NT2/D1 (cell line): ENCODE measurements around the gene HSPG2.

Experiments
- DNase-seq: peaks from one replicate; pipeline ENCODE4 v3.0.0-alpha.2; 2011; ENCODE audit warnings: low read depth, low spot score
- H3K27me3 ChIP-seq: 2 replicates; pipeline ENCODE4 v1.6.0; 2011; ENCODE audit warnings: mild to moderate bottlenecking; ENCODE audit not compliant: insufficient read length, insufficient read depth
- H3K36me3 ChIP-seq: 2 replicates; pipeline ENCODE4 v1.6.1; 2011; ENCODE audit warnings: mild to moderate bottlenecking, low read length, mixed read lengths; ENCODE audit not compliant: insufficient read depth, insufficient read length
- H3K4me1 ChIP-seq: 2 replicates; pipeline ENCODE4 v1.5.1; 2011; ENCODE audit not compliant: insufficient read depth, insufficient read length
- H3K4me3 ChIP-seq: 2 replicates; pipeline ENCODE4 v1.5.1; 2011; ENCODE audit warnings: low read depth; ENCODE audit not compliant: insufficient read length
- H3K9ac ChIP-seq: 2 replicates; pipeline ENCODE4 v1.6.0; 2011; ENCODE audit warnings: low read depth; ENCODE audit not compliant: insufficient read length
- H3K9me3 ChIP-seq: 2 replicates; pipeline ENCODE4 v1.5.1; 2011; ENCODE audit warnings: mild to moderate bottlenecking, low read length; ENCODE audit not compliant: insufficient read depth
- SUZ12 ChIP-seq: IDR thresholded peaks from 2 replicates; pipeline ENCODE4 v1.6.1; 2011; ENCODE audit not compliant: insufficient read length, insufficient read depth; ENCODE audit errors: extremely low read depth
- YY1 ChIP-seq: IDR thresholded peaks from 2 replicates; pipeline ENCODE4 v1.6.1; 2011; ENCODE audit not compliant: insufficient read length, insufficient read depth
- ZNF274 ChIP-seq: IDR thresholded peaks from 2 replicates; pipeline ENCODE4 v1.6.1; 2011; ENCODE audit warnings: mild to moderate bottlenecking, low read depth, low read length

The HSPG2 gene

GRCh38 chr1:21834666-21835065 lies 102.4 kb downstream of the HSPG2 start:
- no peak overlapping the region for H3K4me3 ChIP-seq
- H3K9me3 ChIP-seq, result peaks cover 19% of the 10 kb centered on the region; the same call in 1 of the 2 replicates
- no peaks in the 10 kb centered on the region for H3K27me3 ChIP-seq
- peaks cover 89% of the 10 kb centered on the region for H3K36me3 ChIP-seq
- H3K9ac ChIP-seq, result no peak overlapping the region
- peaks cover 2% of the 10 kb centered on the region for H3K4me1 ChIP-seq
- TF ChIP-seq YY1 (no peak), ZNF274 (no peak), SUZ12 (no peak)
- no peak for DNase-seq

GRCh38 chr1:21834094-21834493 lies 103.0 kb downstream of the HSPG2 start:
- Histone ChIP-seq H3K4me1 (peaks cover 2% of the 10 kb centered on the region), H3K36me3 (peaks cover 89% of the 10 kb centered on the region), H3K9ac (no peak overlapping the region), H3K9me3 (peaks cover 19% of the 10 kb centered on the region; the same call in 1 of the 2 replicates), H3K27me3 (no peaks in the 10 kb centered on the region), H3K4me3 (no peak overlapping the region)
- no peak for DNase-seq
- no peak for TF ChIP-seq ZNF274
- no peak for TF ChIP-seq YY1
- no peak for TF ChIP-seq SUZ12

DNA sequence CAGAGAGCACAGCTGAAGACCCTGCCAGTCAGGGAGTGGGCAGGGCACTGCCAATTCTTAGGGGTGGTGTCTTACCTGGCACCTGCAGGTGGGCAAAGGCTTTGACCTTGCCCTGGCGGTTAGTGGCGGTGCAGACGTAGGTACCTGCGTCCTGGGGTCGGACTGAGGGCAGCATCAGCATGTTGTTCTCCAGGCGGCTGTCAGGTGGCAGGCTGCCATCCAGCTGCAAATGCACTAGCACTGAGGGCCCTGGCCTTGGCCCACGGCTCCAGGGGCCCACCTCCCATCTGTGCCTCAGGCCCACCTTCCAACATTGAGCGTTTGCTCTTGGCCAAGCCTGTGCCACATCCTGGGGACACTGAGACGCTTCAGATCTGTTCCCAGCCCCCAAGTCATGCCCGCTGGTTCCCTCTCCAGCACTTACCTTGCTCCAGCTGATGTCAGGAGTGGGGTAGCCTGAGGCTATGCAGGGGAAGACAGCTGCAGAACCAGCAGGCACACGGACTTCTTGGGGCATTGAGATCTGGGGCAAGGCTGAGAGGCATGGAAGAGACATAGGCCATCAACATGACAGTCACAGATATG lies 103.6 kb downstream of the HSPG2 start:
- no peak for DNase-seq
- TF ChIP-seq SUZ12, result no peak
- TF ChIP-seq YY1, result no peak
- TF ChIP-seq ZNF274, result no peak
- peaks cover 89% of the 10 kb centered on the region for H3K36me3 ChIP-seq

GRCh38 chr1:21831454-21831970 lies 105.6 kb downstream of the HSPG2 start:
- peaks cover 89% of the 10 kb centered on the region for H3K36me3 ChIP-seq

More for the DNA sequence above, 103.6 kb downstream of the HSPG2 start:
- H3K4me1 ChIP-seq, result peaks cover 2% of the 10 kb centered on the region
- H3K9me3 ChIP-seq, result peaks cover 19% of the 10 kb centered on the region; the same call in 1 of the 2 replicates
- H3K4me3 ChIP-seq, result no peak overlapping the region
- no peak overlapping the region for H3K9ac ChIP-seq
- H3K27me3 ChIP-seq, result no peaks in the 10 kb centered on the region

GRCh38 chr1:21830792-21831453 lies 106.2 kb downstream of the HSPG2 start:
- peaks cover 19% of the 10 kb centered on the region; the same call in 1 of the 2 replicates for H3K9me3 ChIP-seq
- no peak for DNase-seq
- peaks cover 88% of the 10 kb centered on the region for H3K36me3 ChIP-seq
- TF ChIP-seq ZNF274, result no peak
- TF ChIP-seq YY1, result no peak
- TF ChIP-seq SUZ12, result no peak
- H3K27me3 ChIP-seq, result no peaks in the 10 kb centered on the region
- H3K4me1 ChIP-seq, result peaks cover 2% of the 10 kb centered on the region
- no peak overlapping the region for H3K4me3 ChIP-seq
- no peak overlapping the region for H3K9ac ChIP-seq

More at GRCh38 chr1:21831454-21831970, 105.6 kb downstream of the HSPG2 start:
- DNase-seq, result no peak
- Histone ChIP-seq H3K9ac (no peak overlapping the region), H3K9me3 (peaks cover 19% of the 10 kb centered on the region; the same call in 1 of the 2 replicates), H3K27me3 (no peaks in the 10 kb centered on the region), H3K4me3 (no peak overlapping the region), H3K4me1 (peaks cover 2% of the 10 kb centered on the region)
- TF ChIP-seq YY1 (no peak), SUZ12 (no peak), ZNF274 (no peak)

DNA sequence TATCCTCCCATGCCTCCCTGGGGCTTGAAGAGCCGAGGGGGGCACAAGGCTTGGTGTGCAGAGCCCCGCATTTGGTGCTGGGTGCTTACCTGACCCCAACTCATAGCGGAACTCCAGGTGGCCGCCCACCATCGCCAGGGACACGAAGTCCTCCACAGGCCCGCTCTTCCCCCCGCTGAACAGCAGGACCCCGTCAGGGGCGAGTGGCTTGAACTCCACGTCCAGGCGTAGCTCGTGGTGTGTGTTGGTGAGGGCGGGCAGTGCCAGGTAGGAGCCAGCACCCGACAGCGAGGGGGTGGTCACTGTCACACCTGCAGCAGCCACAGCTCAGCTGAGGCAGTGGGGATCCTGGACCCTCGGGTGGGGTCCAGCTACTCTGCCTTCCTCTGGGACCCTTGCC lies 107.8 kb downstream of the HSPG2 start:
- peaks cover 83% of the 10 kb centered on the region for H3K36me3 ChIP-seq
- H3K27me3 ChIP-seq, result no peaks in the 10 kb centered on the region
- H3K4me1 ChIP-seq, result peaks cover 2% of the 10 kb centered on the region
- TF ChIP-seq YY1 (no peak), ZNF274 (no peak), SUZ12 (no peak)
- H3K4me3 ChIP-seq, result no peak overlapping the region
- no peak overlapping the region for H3K9ac ChIP-seq
- peaks cover 8% of the 10 kb centered on the region; the same call in 1 of the 2 replicates for H3K9me3 ChIP-seq
- DNase-seq, result no peak
